ENCODE measurements around the gene ABCC4.
"Not testable (repeated sequence)": the region's sequence is repeated elsewhere in the genome, so short reads cannot be mapped to it uniquely, and the experiment has no call there.

The ABCC4 gene

GRCh38 chr13:95200386-95200957 is 100.8 kb downstream of the ABCC4 start:
- DNase-seq (ENCODE audit: low read depth in 2 of 2), result not testable (repeated sequence)

GRCh38 chr13:95199896-95200295 is 101.4 kb downstream of the ABCC4 start:
- no peak for DNase-seq (ENCODE audit: low read depth in 2 of 2)

GRCh38 chr13:95198606-95199005 is 102.6 kb downstream of the ABCC4 start:
- DNase-seq (ENCODE audit: low read depth in 2 of 2), result not testable (repeated sequence)

- no peak for DNase-seq (ENCODE audit: low read depth in 2 of 2)
These were observed 103.7 kb downstream of the ABCC4 start for GRCh38 chr13:95197548-95197947.

- DNase-seq (ENCODE audit: low read depth in 2 of 2), result no peak
These were observed 106.1 kb downstream of the ABCC4 start for GRCh38 chr13:95195146-95195545.

GRCh38 chr13:95193509-95194230 is 107.6 kb downstream of the ABCC4 start:
- DNase-seq (ENCODE audit: low read depth in 2 of 2), result no peak

GRCh38 chr13:95192998-95193397 is 108.3 kb downstream of the ABCC4 start:
- DNase-seq (ENCODE audit: low read depth in 2 of 2), result no peak

- DNase-seq (ENCODE audit: low read depth in 2 of 2), result not testable (repeated sequence)
These were observed 108.7 kb downstream of the ABCC4 start for GRCh38 chr13:95192564-95192945.

GRCh38 chr13:95191821-95192563 is 109.3 kb downstream of the ABCC4 start:
- DNase-seq (ENCODE audit: low read depth in 2 of 2), result peak; percentile 49 to 62

GRCh38 chr13:95188128-95188527 is 113.1 kb downstream of the ABCC4 start:
- no peak for DNase-seq (ENCODE audit: low read depth in 2 of 2)

- no peak for DNase-seq (ENCODE audit: low read depth in 2 of 2)
These were observed 115.4 kb downstream of the ABCC4 start for GRCh38 chr13:95185851-95186250.

- DNase-seq (ENCODE audit: low read depth in 2 of 2), result no peak
These were observed 115.9 kb downstream of the ABCC4 start for GRCh38 chr13:95185311-95185710.

- no peak for DNase-seq (ENCODE audit: low read depth in 2 of 2)
These were observed 116.9 kb downstream of the ABCC4 start for GRCh38 chr13:95184317-95184716.

GRCh38 chr13:95182570-95183265 is 118.5 kb downstream of the ABCC4 start:
- DNase-seq (ENCODE audit: low read depth in 2 of 2), result no peak

- DNase-seq (ENCODE audit: low read depth in 2 of 2), result no peak
These were observed 119.7 kb downstream of the ABCC4 start for GRCh38 chr13:95181586-95181985.

GRCh38 chr13:95180513-95181245 is 120.6 kb downstream of the ABCC4 start:
- DNase-seq (ENCODE audit: low read depth in 2 of 2), result no peak

GRCh38 chr13:95176611-95177259 is 124.5 kb downstream of the ABCC4 start:
- no peak for DNase-seq (ENCODE audit: low read depth in 2 of 2)

GRCh38 chr13:95174517-95174916 is 126.7 kb downstream of the ABCC4 start:
- no peak for DNase-seq (ENCODE audit: low read depth in 2 of 2)

- no peak for DNase-seq (ENCODE audit: low read depth in 2 of 2)
These were observed 133.1 kb downstream of the ABCC4 start for GRCh38 chr13:95168191-95168590.

GRCh38 chr13:95167003-95167402 is 134.2 kb downstream of the ABCC4 start:
- DNase-seq (ENCODE audit: low read depth in 2 of 2), result not testable (repeated sequence)

- no peak for DNase-seq (ENCODE audit: low read depth in 2 of 2)
These were observed 136.4 kb downstream of the ABCC4 start for GRCh38 chr13:95164830-95165229.

All from activated CD4-positive, alpha-beta T cell treated with anti-CD3 and anti-CD28 coated beads for 24 hours (primary cell).